A549 (cell line): ENCODE results near the gene S100A11. TPM values are rescaled to one million over a fixed set of nuclear protein-coding genes. Genes with fewer than 3 reads are reported as not detected.
"Not testable (repeated sequence)": the region's sequence is repeated elsewhere in the genome, so short reads cannot be mapped to it uniquely, and the experiment has no call there.

Experiments used
- ATAC-seq, 2 experiments: fragments of 200-7000 bp in 1 of 2; fragments of >200 bp in 1 of 2; cut with Nextera tagmentation in 1 of 2; cut with Tn5 transposase in 1 of 2; 3 replicates each; pipeline versions ENCODE4 v1.8.0 to v1.9.1; 2018 to 2020; ENCODE audit warnings: mild to moderate bottlenecking in 1 of 2, moderate library complexity in 1 of 2
- CTCF ChIA-PET: fragments of 300-600 bp; sonication (Branson Sonifier 250); formaldehyde crosslinking; extraction: SDS; loops from one replicate; lab custom pipeline; 2021; ENCODE audit warnings: antibody characterized with exemption, inconsistent platforms; lab: Yijun Ruan, JAX
- POLR2A ChIA-PET: fragments of 350-600 bp; formaldehyde crosslinking; extraction: SDS; loops from one replicate; lab custom pipeline; 2021; ENCODE audit warnings: antibody characterized with exemption, inconsistent platforms; lab: Yijun Ruan, JAX
- DNase-seq, 2 experiments: peaks; one replicate each; pipeline versions ENCODE4 v3.0.0 to v3.0.0-alpha.2; 2011 to 2016; ENCODE audit warnings: low read depth in 1 of 2, low spot score in 1 of 2
- FAIRE-seq: peaks from 2 replicates; lab custom pipeline; 2011; peaks lifted over from hg19 to GRCh38; lab: Jason Lieb, UNC
- H3K27ac ChIP-seq, 2 experiments: fragments of >200 bp; sonication (Bioruptor Twin); formaldehyde crosslinking; 3 replicates each; pipeline ENCODE4 v1.5.1; 2016 to 2017
- H3K4me1 ChIP-seq: fragments of >200 bp; sonication (Bioruptor Twin); formaldehyde crosslinking; 3 replicates; pipeline ENCODE4 v1.6.1; 2016
- H3K4me2 ChIP-seq: fragments of >200 bp; sonication (Bioruptor Twin); formaldehyde crosslinking; 3 replicates; pipeline ENCODE4 v1.6.1; 2016
- H3K4me3 ChIP-seq: fragments of >200 bp; sonication (Bioruptor Twin); formaldehyde crosslinking; 3 replicates; pipeline ENCODE4 v1.5.1; 2016
- H3K9me3 ChIP-seq: fragments of >200 bp; sonication (Bioruptor Twin); formaldehyde crosslinking; 3 replicates; pipeline ENCODE4 v1.6.1; 2016
- BCL3 ChIP-seq: fragments of >200 bp; sonication (Bioruptor Twin); formaldehyde crosslinking; IDR thresholded peaks from 3 replicates; pipeline ENCODE4 v1.6.1; 2016
- CHD2 ChIP-seq: fragments of 150-350 bp; IDR thresholded peaks from 2 replicates; pipeline ENCODE4 v1.6.1; 2014; ENCODE audit warnings: low read length; ENCODE audit not compliant: partially characterized antibody
- CHD4 ChIP-seq: fragments of 200-600 bp; sonication (generic); IDR thresholded peaks from 2 replicates; pipeline ENCODE4 v1.6.1; 2016; ENCODE audit warnings: antibody characterized with exemption, mild to moderate bottlenecking, borderline replicate concordance
- EHF ChIP-seq: fragments of 250-450 bp; sonication (Bioruptor Pico); IDR thresholded peaks from 2 replicates; pipeline ENCODE4 v1.5.0; 2020; ENCODE audit warnings: mild to moderate bottlenecking
- FOSB ChIP-seq: fragments of 250-450 bp; sonication (Bioruptor Pico); IDR thresholded peaks from 2 replicates; pipeline ENCODE4 v1.5.0; 2020; ENCODE audit warnings: mild to moderate bottlenecking, moderate library complexity
- FOSL2 ChIP-seq, 2 experiments: fragments of 450-650 bp in 1 of 2; fragments of >200 bp in 1 of 2; sonication (Bioruptor Twin) in 1 of 2; formaldehyde crosslinking; IDR thresholded peaks; 2 replicates each; pipeline versions ENCODE4 v1.5.0 to v1.6.1; 2016 to 2020; ENCODE audit warnings: mild to moderate bottlenecking in 1 of 2, moderate library complexity in 1 of 2
- GATA3 ChIP-seq: IDR thresholded peaks from 2 replicates; pipeline ENCODE4 v1.6.1; 2012; ENCODE audit warnings: borderline replicate concordance
- HDAC2 ChIP-seq: fragments of 200-600 bp; sonication (generic); IDR thresholded peaks from 2 replicates; pipeline ENCODE4 v1.6.1; 2016
- HOXA7 ChIP-seq: fragments of 250-450 bp; sonication (Bioruptor Pico); IDR thresholded peaks from 2 replicates; pipeline ENCODE4 v1.5.0; 2020; ENCODE audit warnings: mild to moderate bottlenecking, moderate library complexity
- JUN ChIP-seq, 2 experiments: fragments of >200 bp; sonication (Bioruptor Twin); formaldehyde crosslinking; IDR thresholded peaks; 2 replicates in 1 of 2; 3 replicates in 1 of 2; pipeline ENCODE4 v1.6.1; 2016 to 2017
- KDM1A ChIP-seq: fragments of 200-600 bp; sonication (generic); IDR thresholded peaks from 2 replicates; pipeline ENCODE4 v1.6.1; 2016; ENCODE audit warnings: low read depth, mild to moderate bottlenecking
- MAX ChIP-seq: IDR thresholded peaks from 2 replicates; pipeline ENCODE4 v1.6.1; 2012
- MAZ ChIP-seq: fragments of 150-350 bp; IDR thresholded peaks from 2 replicates; pipeline ENCODE4 v1.6.1; 2014; ENCODE audit warnings: antibody characterized with exemption, low read depth, low read length, borderline replicate concordance
- MYC ChIP-seq: IDR thresholded peaks from 2 replicates; pipeline ENCODE4 v1.6.1; 2012; ENCODE audit warnings: mild to moderate bottlenecking, inconsistent platforms, low read length, improper control_type of control experiment, borderline replicate concordance
- NFE2L2 ChIP-seq: fragments of 150-350 bp; conservative IDR thresholded peaks from 2 replicates; pipeline ENCODE4 v1.6.1; 2014; ENCODE audit warnings: low read length
- NPAS2 ChIP-seq: fragments of 250-450 bp; sonication (Bioruptor Pico); IDR thresholded peaks from 2 replicates; pipeline ENCODE4 v1.8.0; 2022; ENCODE audit warnings: mild to moderate bottlenecking, moderate library complexity, borderline replicate concordance
- PHF8 ChIP-seq: fragments of 200-600 bp; sonication (generic); IDR thresholded peaks from 2 replicates; pipeline ENCODE4 v1.6.1; 2016; ENCODE audit warnings: low read depth, mild to moderate bottlenecking, antibody characterized with exemption, moderate library complexity, borderline replicate concordance
- POLR2A ChIP-seq: IDR thresholded peaks from 2 replicates; pipeline ENCODE4 v1.6.1; 2012; ENCODE audit warnings: mild to moderate bottlenecking, low read length
- TFCP2L1 ChIP-seq: fragments of 250-450 bp; sonication (Bioruptor Pico); IDR thresholded peaks from 2 replicates; pipeline ENCODE4 v1.5.0; 2021; ENCODE audit warnings: mild to moderate bottlenecking
- ZFP36 ChIP-seq: fragments of 450-650 bp; IDR thresholded peaks from 2 replicates; pipeline ENCODE4 v1.6.1; 2014; ENCODE audit warnings: borderline replicate concordance; ENCODE audit not compliant: partially characterized antibody
- WGBS: methylation state at CpG from one replicate; pipeline ENCODE4 v1.1.6; 2017; ENCODE audit errors: missing lambda C conversion rate; 5-methylcytosine and 5-hydroxymethylcytosine counted together
- polyA minus RNA-seq: library from RNA; depleted of rRNA, polyadenylated mRNA; stranded (reverse); fragments of >200 nt; gene quantifications from 2 replicates; pipeline ENCODE4 v1.2.3, GENCODE V29; 2011; rRNA and poly(A)+ RNA removed
- polyA plus RNA-seq, 4 experiments: library from polyadenylated mRNA; depleted of rRNA in 3 of 4; stranded (reverse); fragments of >200 nt; fragmentation: RNase III in 1 of 4; extraction: RNeasy Plus Mini Kit Qiagen cat#74134 plus additional on column Dnase treatment in 1 of 4; gene quantifications; 2 replicates in 3 of 4; 3 replicates in 1 of 4; pipeline ENCODE4 v1.2.3, GENCODE V29; 2011 to 2017
- TF ChIP-seq, protein P1 (sequence below): IDR thresholded peaks from 2 replicates; pipeline ENCODE4 v1.6.1; 2012

The S100A11 gene
- polyA plus RNA-seq (2011; rRNA removed) (671 and 1,155 TPM in 2 replicates), polyA plus RNA-seq (2017; fragmentation: RNase III; extraction: RNeasy Plus Mini Kit Qiagen cat#74134 plus additional on column Dnase treatment) (1,442 to 1,531 TPM (median 1,500 TPM) in 3 replicates), polyA minus RNA-seq (584 and 703 TPM in 2 replicates)
- 1,193 and 1,223 TPM in 2 replicates for polyA plus RNA-seq (2012; cell fraction: cytosol; rRNA removed)
- 334 and 440 TPM in 2 replicates for polyA plus RNA-seq (2012; cell fraction: nucleus; rRNA removed)

DNA sequence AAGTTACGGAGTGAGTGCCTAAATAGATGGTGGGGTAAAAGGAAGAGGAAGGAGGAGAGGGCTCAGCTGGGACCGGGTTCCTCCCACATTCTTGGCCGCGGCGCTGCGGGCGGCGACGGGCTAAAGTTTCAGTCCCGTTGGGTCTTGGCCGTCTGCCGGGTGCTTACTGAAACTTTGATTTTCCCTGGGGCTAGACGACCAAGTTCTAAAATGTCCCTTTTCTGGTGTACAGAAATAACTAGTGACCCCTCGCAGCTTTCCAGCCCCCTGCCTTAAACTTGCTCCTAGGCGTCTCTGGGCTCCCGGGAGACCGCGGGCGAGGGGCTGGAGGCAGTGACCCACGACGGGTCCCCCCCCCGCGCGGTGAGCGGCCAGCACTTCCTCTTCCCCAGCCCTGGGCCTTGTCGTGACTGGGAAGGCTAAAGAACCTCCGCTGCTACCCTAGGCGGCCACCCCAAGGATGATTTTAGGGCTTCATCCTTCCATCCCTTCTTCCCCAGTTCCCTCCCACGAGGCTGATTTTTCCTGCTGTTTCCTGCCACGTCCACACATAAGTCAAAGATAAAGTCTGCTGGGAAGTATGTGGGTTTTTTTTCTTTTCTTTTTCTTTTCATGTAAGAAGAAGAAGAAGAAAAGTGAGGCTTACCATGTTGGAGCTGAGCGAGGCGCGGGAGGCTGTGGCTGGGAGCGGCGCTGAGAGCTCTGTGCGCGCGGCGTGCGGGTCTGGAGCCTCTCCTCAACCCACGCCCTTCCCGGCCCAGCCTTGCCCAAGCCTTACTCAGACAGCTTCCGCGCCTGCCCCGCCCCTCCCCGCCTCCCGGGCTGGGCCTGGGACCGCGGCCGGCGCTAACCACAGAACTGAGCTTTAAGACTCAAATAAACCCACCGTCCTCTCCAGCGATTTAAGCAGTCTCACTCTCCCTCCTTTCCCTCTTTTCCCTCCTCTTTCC lies at the start of gene S100A11:
S100A11 (minus strand) TSS at position 738 of the 950 bp plus-strand sequence; CDS start at position 649, 89 bp downstream.
- DNase-seq (peak; percentile 84 to 88), FAIRE-seq (no peak), ATAC-seq (peak; percentile 93 to 96)
- H3K4me3 ChIP-seq, result peak within 1 kb of the TSS; percentile 78
- peak within 1 kb of the TSS; percentile 98 to 100 for H3K27ac ChIP-seq
- POLR2A ChIA-PET, result interaction anchor here (0.5 to 4.5 kb wide), 12 partner anchors 8 to 1691 kb away, joined by 3 to 118 read pairs (median 6); partner anchors contain the start of genes INTS3 and THEM4
- CTCF ChIA-PET, result interaction anchor here (0.7 to 5.5 kb wide), 16 partner anchors 9 to 422 kb away, joined by 3 to 68 read pairs (median 6); partner anchors contain the start of gene THEM4
- 1% methylated on average over 52 of the region's 53 CpGs for WGBS
- TF ChIP-seq CHD4 (no peak), MAZ (peak; percentile 84; the same call in 1 of the 2 replicates), HOXA7 (CRISPR knock-in tag) (no peak), NFE2L2 (no peak), KDM1A (no peak), JUN (IDR thresholded peaks at IDR 0.05) (peak; percentile 28 to 93; a peak in 3 of 5 replicates), NPAS2 (CRISPR knock-in tag) (no peak), BCL3 (peak; percentile 92; the same call in 2 of the 3 replicates), POLR2A (peak; percentile 98), FOSB (CRISPR knock-in tag) (peak; percentile 32; the same call in 1 of the 2 replicates), MYC (peak; percentile 54; the same call in 1 of the 2 replicates), TFCP2L1 (peak; percentile 39; the same call in 1 of the 2 replicates), PHF8 (peak; percentile 76; the same call in 1 of the 2 replicates), FOSL2 (IDR thresholded peaks at IDR 0.05) (no peak), FOSL2 (CRISPR knock-in tag; IDR thresholded peaks at IDR 0.05) (0 out of 2 replicates have a peak, but pooled peaks have one; percentile 5), GATA3 (0 out of 2 replicates have a peak, but pooled peaks have one; percentile 6), CHD2 (no peak), MAX (peak; percentile 63)
- TF ChIP-seq, protein P1, sequence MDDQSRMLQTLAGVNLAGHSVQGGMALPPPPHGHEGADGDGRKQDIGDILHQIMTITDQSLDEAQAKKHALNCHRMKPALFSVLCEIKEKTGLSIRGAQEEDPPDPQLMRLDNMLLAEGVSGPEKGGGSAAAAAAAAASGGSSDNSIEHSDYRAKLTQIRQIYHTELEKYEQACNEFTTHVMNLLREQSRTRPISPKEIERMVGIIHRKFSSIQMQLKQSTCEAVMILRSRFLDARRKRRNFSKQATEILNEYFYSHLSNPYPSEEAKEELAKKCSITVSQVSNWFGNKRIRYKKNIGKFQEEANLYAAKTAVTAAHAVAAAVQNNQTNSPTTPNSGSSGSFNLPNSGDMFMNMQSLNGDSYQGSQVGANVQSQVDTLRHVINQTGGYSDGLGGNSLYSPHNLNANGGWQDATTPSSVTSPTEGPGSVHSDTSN, result no peak
- H3K9me3 ChIP-seq, result no peaks in the 10 kb centered on the region
- peak within 1 kb of the TSS; percentile 99 for H3K4me2 ChIP-seq
- H3K4me1 ChIP-seq, result peaks cover 27% of the 10 kb centered on the region

DNA sequence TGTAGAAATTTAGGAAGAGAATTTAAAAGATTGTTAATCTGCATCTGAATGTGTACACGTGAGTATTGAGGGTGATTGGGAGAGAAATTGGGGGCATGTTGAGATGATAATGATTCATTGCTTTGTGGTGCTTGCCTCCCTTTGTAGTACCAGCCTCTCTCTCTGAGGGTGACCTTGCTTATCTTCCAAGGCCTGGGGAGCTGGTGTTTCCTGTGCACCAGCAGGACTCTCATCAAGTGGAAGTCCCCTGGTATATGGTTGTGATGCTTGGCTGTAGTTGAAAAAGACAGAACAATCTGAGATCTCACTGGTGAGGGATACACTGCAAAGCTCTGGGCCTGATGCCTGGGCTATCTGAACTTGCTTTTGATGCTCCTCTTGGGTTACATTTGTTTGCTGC lies 48.0 kb upstream of the S100A11 start:
- no peak overlapping the region for H3K4me3 ChIP-seq
- POLR2A ChIA-PET, result no interaction called here
- no peak overlapping the region for H3K4me2 ChIP-seq
- FAIRE-seq (no peak), ATAC-seq (no peak; a peak in 1 of 6 replicates), DNase-seq (no peak)
- CTCF ChIA-PET, result interaction anchor here (1.1 to 1.3 kb wide), 2 partner anchors 22 to 104 kb away, joined by 5 read pairs; no protein-coding TSS in a partner anchor
- H3K9me3 ChIP-seq, result no peaks in the 10 kb centered on the region
- H3K4me1 ChIP-seq, result no peaks in the 10 kb centered on the region
- WGBS, result 9% methylated on average over 1 of the region's 1 CpG
- TF ChIP-seq MAX (no peak), ZFP36 (no peak), HDAC2 (no peak), EHF (CRISPR knock-in tag) (no peak)
- TF ChIP-seq, all 56 proteins: peak for 0
- no peak overlapping the region for H3K27ac ChIP-seq

GRCh38 chr1:152081026-152081425 lies 44.2 kb upstream of the S100A11 start:
- DNase-seq, H3K9me3 ChIP-seq, POLR2A ChIA-PET, H3K4me1 ChIP-seq, ATAC-seq, H3K4me3 ChIP-seq, H3K27ac ChIP-seq, H3K4me2 ChIP-seq, FAIRE-seq, CTCF ChIA-PET: not testable (repeated sequence)
- 25% methylated on average over 4 of the region's 17 CpGs for WGBS

DNA sequence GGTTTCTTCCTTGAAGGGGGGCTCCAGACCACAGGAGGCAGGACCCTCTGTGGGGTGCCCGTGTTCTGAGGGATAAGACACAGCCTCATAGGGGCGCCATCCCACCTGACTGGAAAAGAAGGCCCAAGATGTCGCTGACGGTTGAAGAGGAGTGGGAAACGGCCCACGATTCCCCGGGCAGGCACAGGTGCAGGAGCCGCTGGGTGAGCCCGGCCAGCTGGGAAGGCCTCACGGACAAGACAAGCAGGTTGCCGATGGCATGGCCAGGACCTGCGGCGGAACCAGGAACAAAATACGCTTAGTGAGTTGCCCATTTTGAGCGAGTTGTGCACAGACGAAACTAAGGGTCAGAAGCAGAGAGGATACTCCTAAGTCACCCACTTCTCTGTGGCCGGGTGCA lies 43.7 kb upstream of the S100A11 start:
- POLR2A ChIA-PET, FAIRE-seq, ATAC-seq, H3K4me2 ChIP-seq, H3K9me3 ChIP-seq, H3K4me1 ChIP-seq, DNase-seq, H3K27ac ChIP-seq, CTCF ChIA-PET, H3K4me3 ChIP-seq: not testable (repeated sequence)
- WGBS, result 44% methylated on average over 17 of the region's 17 CpGs
